Ecto neural progenitor cell (in vitro differentiated cells): ENCODE results near the gene CALD1.
"Not testable (repeated sequence)": the region's sequence is repeated elsewhere in the genome, so short reads cannot be mapped to it uniquely, and the experiment has no call there.

Experiments used
- DNase-seq: peaks from one replicate; pipeline ENCODE4 v3.0.0-alpha.2; 2018; ENCODE audit warnings: low spot score

CALD1 gene

DNA sequence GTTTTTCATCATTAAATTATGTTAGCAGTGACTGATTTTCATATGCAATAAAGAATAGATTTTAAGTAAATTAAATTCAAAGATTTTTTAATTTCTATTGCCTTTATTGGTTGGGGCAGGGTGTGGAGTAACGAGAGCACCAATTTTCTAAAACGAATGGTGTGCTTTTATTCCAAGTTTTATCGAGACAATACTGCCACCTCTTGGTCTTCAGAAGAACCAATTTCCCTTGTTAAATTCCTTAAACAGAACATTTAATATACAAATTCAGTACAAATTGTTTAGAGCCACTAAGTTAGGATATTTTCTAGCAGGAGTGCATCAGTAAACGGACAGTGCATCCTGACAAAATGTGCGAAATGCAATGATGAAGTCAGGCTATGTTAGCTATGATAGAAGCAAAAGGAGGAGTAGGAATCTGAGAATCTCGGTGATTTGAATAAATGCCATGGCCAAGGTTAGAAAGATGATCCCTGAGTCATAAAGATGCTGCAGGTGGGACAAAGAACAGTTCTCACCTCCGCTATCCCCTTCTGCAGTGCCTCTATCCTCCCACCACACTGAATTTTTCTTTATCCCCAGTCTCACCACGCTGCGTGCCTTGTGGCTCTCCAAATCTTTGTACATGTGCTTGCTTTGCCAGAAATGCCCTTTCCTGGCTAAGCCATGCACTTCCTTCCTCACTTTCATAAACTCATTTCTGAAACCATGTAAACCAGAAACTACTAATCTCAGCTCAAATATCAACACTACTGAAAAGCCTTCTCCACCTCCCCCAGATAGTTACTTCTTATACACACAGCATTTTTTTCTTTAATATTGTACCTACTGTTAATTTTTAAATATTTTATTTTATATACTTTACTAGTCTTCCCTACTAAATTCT, 175.0 kb downstream of the CALD1 start:
- no peak for DNase-seq

DNA sequence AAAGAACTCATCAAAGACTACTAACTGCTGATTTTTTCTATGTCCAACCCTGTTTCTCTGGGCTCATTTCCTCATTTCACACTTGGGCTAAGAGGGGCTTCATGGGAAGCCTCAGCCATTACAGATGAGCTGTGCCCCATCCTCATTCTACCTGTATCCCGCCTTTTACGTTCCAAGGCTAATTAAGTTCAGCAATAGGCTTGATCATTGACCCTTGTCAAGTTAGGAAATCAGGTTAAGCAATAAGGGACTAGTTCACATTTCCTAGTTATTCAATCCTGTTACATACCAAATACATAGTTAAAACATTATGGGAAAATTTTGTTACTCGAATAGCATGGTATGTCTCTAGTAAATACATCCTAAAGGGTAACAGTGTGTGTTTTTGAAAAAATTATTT, 177.6 kb downstream of the CALD1 start:
- no peak for DNase-seq

DNA sequence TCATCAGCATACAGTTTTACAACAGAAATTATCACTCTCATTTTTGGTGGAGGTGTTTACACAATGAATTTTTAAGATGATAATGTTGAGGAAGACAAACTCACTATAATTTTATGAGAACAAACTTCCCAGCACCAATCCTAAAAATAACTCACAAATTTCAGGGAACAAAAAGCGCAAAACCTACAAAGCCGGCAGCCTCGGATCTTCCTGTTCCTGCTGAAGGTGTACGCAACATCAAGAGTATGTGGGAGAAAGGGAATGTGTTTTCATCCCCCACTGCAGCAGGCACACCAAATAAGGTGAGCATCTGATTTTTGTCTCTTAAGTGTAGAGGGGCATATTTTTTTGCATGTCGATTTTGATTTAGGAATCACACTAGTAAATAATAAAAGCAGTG, 180.4 kb downstream of the CALD1 start:
- no peak for DNase-seq

DNA sequence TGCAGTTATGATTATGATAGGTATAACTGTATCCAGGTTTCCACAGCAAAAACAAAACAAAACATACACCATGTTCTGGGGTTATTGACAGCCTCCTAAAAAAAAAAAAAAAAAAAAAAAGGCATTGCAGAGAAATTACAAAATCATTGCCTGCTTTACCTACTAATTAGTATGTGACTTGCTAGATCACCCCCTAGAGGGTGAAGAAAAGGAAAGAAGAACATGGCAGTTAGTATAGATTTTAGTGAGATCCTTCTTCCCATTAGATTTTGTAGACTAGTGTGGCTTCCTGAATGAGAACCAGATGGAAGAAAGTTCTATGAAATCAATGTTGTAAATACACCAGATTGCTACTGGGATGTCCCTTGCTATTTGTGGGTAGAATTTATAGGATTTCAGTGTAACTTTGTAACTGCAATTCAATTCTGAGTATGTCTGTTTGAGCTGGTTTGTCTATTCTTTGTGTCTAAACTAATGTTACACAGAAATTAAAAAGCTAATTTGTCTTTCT, 182.9 kb downstream of the CALD1 start:
- no peak for DNase-seq

DNA sequence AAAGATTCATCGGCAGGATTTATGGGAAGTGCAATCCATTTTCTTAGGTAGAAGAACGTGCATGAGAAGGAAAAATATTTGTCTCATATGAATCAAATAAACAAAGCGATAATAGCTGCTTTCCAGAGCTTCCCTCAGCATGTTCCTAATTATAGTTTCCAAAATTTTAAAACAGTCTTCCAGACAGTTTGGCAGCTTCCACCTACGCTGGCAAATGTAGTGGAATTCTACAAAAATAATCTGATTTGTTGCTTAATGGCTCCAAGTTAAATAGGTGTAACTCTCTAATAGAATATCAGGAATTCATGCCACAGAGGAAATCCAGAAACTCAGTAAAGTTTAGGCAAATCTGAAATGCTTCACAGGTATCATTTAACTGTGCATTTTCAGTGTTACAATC, 183.6 kb downstream of the CALD1 start:
- DNase-seq = no peak

DNA sequence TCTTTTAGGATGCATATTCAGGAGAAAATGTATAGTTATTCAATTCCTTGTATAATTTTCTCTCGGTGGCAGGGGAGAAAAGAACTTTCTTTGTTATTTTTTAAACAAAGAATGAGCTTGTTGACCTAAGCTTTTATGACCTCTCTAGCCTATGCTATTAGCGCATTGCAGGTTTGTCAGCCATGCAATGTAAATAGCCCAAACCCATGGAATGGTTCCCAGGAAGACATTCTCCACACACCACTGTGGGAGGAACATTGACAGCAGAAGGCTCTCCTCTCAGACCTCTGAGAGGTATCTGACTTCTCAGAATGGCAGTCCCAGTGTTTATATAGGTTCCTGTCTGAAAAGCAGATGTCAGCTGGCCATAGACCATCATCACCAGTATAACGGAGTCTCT, 187.3 kb downstream of the CALD1 start:
- no peak for DNase-seq

DNA sequence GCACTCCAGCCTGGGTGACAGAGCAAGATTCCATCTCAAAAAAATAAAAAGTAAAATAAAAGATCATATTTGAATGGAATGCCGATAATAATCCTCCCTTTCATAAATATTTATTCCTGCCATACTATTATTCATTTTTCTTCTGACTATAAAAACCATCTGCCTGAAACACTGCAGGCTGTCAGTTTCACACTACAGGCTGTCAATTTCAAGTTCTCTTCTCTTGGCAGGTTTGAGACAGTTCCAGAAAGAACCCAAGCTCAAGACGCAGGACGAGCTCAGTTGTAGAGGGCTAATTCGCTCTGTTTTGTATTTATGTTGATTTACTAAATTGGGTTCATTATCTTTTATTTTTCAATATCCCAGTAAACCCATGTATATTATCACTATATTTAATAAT, 188.7 kb downstream of the CALD1 start:
- DNase-seq = no peak

DNA sequence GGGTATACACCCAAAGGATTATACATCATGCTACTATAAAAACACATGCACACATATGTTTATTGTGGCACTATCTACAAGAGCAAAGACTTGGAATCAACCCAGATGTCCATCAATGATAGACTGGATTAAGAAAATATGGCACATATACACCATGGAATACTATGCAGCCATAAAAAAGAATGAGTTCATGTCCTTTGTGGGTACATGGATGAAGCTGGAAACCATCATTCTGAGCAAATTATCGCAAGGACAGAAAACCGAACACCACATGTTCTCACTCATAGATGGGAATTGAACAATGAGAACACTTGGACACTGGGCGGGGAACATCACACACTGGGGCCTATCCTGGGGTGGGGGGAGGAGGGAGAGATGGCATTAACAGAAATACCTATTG, 202.2 kb downstream of the CALD1 start:
- DNase-seq = not testable (repeated sequence)

DNA sequence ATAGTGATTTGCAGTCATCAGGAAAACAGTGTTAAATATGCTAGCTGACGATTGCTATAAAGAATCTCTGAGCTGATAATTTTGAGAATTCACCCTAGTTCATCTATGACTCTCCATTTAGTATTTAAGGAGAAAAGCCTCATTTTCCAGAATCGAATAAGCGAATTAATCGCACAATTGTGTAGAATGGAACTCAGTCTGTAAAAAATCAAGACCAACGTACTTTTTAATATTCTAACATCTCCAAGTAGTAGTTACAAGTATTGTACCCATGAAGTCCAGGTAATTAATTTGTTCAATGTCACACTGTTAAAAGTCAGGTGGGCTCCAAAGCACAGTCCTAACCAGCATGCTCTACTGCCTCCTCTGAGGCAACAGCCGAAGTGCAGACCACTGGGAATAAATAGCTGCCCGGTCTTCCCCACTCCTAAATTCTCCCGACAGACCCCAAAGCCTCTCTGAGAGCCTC, 206.5 kb downstream of the CALD1 start:
- DNase-seq = no peak

DNA sequence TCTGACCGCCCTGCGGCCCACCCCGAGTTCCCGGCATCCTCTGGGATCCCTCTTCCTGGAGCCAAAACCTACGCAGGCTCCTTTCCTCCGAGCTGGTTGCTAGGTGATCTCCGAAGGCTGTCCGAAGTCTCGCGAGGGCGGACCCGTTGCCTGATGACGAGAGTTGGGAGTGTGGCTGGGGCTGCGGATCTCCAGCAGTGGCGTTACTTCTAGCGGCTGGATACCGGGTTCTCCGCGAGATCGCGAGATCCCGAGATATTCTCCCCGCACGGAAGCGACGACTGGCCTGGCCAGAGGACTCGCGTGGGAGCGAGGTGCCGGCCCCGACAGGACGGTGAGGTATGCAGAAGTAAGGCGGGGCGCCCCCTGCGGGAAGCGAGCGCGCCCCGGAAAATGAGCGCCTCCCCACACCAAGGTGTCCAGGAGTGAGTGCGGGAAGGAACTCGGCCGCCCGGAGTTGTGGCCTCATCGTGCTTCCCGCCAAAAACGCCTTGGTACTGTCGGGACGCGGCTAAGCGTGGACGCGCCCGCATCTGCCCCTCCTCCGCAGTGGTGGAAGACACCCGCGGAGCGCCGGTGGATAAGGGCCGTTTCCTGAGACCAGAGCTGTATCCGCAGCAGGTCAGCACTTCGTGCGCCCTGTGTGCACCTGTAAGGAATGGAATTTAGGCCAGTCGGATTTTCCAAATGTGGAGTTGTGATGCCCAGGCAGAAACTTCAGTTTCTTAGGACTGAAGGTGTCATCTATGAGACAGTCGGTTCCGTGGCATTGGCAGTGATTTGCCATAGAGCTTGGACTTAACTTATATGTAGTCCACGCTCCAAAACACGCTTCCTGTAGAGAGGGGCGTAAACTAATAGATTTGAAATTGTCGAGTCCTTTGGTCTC, 207.2 kb downstream of the CALD1 start, which contains the start of gene AGBL3:
AGBL3 (plus strand) TSS at position 146 of the 889 bp plus-strand sequence. CDS start 1,426 bp downstream, outside the sequence.
- peak; percentile 95 for DNase-seq

DNA sequence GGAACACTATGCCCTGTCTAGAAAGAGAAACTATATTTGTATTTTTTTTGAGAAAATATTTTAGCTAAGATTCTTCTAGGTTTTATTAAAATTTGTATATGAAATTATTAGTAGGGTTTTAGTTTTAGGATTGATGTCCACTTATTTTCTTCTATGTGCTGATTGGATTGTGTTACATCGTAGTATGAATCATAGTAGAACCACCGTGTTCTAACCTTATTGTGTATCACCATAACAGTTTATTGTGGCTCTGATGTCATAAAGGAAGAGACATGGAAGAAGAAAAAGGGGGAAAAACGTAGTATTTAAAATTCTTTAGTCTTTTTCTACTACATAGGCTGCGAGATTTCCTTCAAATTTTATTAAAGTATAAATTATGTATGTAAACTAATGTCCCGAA, 208.7 kb downstream of the CALD1 start:
- no peak for DNase-seq

DNA sequence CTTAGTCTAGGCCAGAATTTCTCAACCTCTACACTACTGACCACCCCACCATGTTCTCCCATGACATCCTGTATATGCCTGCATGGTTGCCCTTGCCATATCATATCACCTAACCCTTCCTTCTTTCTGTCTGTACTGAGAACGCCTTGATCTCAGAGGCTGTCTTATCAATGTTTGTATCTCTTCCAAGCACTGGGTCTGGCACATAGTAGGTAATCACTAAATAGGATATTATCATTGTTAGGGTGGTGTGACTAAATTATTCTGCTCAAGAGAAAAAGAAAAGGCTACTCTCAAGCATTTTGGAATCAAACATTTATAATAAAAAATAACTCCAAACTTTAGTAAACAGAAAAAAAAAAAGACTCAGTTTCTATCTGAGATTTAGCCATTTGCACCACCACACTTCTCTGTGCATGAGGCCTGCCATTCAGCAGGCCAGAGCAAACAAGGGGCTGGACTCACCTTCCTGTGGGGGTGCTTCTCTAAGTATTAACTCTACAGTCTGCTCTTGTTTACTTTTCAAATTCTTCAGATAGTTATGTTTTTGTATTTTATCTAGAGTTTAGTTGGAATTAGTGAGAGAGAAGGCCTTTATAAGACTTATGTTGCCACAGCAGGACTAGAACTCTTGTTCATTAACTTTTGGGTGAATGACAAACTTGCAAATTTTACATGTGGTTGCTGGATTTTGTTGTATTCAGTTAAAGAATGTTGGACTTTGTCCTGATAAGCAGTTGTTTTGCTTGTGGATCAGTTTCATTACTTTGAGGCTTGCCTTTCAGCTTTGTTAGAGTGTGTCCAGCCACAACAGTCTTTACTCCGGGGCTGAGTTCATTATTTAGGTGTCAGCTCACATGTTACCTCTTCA, 212.3 kb downstream of the CALD1 start:
- DNase-seq = no peak

DNA sequence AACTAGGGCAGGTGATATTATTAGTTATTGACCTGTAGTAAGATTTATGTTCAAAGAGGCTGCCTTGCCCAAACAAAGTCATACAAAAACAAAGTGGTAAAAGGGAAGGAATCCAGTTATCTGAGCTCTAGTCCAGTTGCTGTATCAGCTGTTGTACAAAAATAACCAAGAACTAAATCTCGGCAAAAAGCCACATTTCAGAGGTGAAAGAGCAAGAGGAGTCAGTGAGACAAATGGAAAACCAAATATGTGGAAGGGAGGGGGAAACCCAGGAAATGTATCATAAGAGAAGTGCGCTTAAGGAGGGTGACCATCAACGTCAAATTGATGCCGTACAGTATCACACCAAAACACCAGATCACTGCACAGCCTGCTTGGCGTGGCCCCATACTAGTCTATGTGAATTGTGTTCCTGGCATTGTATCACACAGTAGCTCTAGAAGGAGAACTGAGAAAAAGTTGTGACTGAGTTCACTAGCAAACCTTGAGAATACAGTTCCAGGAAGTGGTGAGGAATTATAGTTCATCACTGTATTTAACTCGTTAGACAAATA, 213.3 kb downstream of the CALD1 start:
- no peak for DNase-seq

DNA sequence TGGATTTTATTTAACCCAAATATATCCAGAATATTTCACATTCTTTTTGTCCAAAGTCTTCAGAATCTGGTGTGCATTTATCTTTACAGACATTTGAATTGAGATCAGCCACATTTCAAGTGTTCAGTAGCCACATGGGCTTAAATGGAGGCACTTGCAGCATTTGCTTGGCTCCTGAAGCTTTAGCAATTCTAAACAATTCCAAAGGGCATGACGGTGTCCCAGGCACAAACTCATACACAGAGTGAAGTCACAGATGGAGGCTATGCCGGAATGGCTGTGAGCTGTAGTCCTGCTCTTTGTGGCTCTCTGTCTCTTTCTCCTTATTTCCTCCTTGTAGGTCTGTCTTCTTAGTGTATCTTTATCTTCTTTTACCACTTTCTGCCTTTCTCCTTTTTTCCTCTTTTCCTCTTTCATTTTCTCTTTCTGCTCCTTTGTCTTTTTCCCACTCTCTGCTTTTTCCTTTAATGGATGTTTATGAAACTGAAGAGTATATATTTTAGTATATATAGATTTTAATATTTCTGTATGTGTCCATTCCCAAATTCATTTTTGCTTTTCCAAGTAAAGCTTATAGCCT, 214.5 kb downstream of the CALD1 start:
- no peak for DNase-seq

DNA sequence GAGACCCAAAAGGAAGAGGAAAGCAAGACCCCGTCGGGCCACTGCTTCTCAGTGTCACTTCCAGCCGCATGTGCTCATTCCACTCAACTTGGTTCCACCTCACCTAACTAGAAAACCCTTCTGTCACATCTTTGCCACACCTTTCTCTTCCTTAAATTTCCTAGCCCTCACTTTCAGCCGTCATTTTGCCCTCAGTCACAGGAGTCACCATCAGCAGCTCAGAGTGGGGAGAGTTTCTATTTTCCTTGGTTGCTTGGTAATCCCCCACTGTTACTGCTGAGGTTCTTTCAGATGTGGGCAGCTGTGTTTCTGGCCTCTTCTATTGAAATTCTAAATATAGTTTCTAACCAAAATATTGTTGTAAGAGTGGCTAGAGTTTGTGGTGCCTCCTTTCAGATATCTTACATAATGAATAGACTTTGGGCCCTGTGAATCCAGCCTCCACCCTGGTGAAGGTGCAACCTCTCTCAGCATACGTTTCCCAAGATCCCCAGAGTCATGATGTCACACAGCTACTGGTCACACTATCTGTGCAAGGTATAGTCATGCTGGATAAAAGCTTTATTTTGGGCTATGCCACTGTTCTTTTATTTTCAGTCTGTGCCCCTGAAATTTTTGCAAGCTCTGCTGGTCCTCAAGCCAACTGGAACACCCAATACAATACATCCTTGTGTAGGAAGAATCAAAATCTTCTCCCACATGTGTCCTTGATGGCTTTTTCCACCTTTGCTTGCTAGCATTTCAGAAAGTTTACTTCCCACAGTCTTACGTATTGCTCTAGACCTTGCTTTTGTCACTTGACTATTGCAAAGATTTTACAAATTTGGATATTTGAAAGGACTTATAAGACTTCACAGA, 216.0 kb downstream of the CALD1 start:
- no peak for DNase-seq

DNA sequence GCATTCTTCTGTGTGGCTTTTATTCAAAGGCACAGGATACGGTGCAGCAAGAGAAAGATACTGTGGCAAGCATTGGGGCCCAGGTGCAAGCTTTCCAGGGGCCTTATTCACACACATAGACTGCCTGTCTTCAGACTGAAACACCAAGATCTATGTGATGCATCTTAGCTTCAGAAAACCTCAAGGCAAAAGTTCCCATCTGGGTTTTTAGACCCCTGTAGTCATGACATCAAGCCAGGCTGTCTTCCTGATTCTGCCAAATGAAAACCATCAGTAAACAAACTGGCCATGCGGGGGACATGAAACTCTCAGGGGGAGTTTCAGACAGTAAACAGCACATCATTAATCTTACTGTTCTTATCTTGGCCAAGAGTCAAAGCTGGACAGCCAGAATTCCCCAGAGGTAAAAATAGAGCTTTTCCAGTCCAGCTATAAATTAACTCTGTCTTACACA, 216.7 kb downstream of the CALD1 start:
- DNase-seq = no peak

DNA sequence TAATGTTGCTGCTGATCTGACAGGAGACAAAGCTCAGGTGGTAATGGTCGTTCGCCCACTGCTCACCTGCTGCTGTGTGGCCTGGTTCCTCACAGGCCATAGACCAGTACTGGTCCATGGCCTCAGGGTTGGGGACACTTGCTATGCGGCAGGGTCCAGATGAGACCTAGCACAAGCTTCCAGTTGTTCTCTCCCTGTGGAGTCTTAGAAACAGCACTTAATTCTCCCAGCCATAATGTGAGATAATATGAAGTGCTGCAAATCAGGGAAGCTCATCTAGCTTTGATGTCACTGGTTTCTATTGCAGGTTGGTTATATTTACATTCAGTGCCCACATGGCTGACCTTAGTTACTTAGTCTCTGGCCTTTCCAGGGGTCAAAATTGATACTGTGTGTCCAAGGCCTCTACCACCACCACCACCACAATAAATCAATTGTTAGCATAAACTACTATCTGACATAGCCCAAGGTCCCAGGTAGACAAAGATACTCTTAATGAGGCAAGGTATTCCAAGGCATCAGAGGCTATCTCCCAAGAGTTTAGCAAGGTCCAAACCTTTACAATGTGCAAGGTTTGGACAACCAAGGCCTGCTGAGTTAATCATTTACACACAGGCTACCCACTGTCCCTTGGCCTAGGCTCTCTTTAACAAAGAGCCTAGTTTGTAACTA, 217.9 kb downstream of the CALD1 start:
- DNase-seq = no peak

DNA sequence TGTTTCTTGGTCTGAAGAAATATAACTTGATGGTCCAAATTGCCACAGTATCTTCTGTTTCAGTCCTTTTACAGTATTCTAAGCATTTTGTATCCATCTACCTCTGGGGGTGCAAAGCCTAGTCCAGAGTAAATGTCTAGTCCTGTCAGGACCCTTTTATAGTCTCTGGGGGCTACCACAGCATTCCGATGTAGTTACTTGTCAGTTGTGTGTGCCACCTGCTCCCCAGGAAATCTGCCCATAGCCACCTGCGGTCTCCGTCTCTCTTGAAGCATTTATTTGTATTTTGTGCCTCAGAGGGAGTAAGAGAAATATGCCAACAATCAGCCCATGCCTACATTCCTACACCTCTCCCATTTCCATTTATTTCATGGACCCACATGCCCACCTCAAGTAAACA, 219.7 kb downstream of the CALD1 start:
- DNase-seq = no peak
